H9 (cell line): ENCODE data around the gene CYP2R1. TPM values are rescaled to one million over a fixed set of nuclear protein-coding genes. Genes with fewer than 3 reads are reported as not detected.

ENCODE experiments used
- DNase-seq: peaks from one replicate; pipeline ENCODE4 v3.0.0-alpha.2; 2017
- H2AFZ ChIP-seq: one replicate; pipeline ENCODE4 v1.6.1; 2013; ENCODE audit warnings: mild to moderate bottlenecking, low read length, control low read depth, moderate library complexity
- H2AK5ac ChIP-seq: 2 replicates; pipeline ENCODE4 v1.6.1; 2013; ENCODE audit warnings: low read length, control low read depth, mixed read lengths; ENCODE audit not compliant: insufficient read length
- H2BK120ac ChIP-seq: one replicate; pipeline ENCODE4 v1.6.1; 2013; ENCODE audit warnings: low read depth, mild to moderate bottlenecking, low read length, control low read depth, inconsistent platforms; ENCODE audit not compliant: poor library complexity, severe bottlenecking
- H2BK12ac ChIP-seq: 2 replicates; pipeline ENCODE4 v1.6.1; 2013; ENCODE audit warnings: low read length, control low read depth, mixed read lengths, low read depth; ENCODE audit not compliant: insufficient read length
- H2BK15ac ChIP-seq: 2 replicates; pipeline ENCODE4 v1.6.1; 2013; ENCODE audit warnings: low read depth, low read length, control low read depth
- H2BK20ac ChIP-seq: one replicate; pipeline ENCODE4 v1.6.1; 2013; ENCODE audit warnings: low read depth, mild to moderate bottlenecking, low read length, control low read depth, inconsistent platforms; ENCODE audit not compliant: poor library complexity, severe bottlenecking
- H2BK5ac ChIP-seq: 2 replicates; pipeline ENCODE4 v1.6.1; 2013; ENCODE audit warnings: low read length, control low read depth, mixed read lengths; ENCODE audit not compliant: insufficient read length
- H3K14ac ChIP-seq: 2 replicates; pipeline ENCODE4 v1.6.1; 2013; ENCODE audit warnings: low read length, control low read depth; ENCODE audit not compliant: insufficient read depth
- H3K18ac ChIP-seq: 2 replicates; pipeline ENCODE4 v1.6.1; 2013; ENCODE audit warnings: low read depth, mild to moderate bottlenecking, mixed read lengths, low read length, control low read depth; ENCODE audit not compliant: insufficient read length
- H3K23ac ChIP-seq: 2 replicates; pipeline ENCODE4 v1.6.1; 2013; ENCODE audit warnings: low read length, control low read depth, mixed read lengths, low read depth; ENCODE audit not compliant: insufficient read length
- H3K23me2 ChIP-seq: 2 replicates; pipeline ENCODE4 v1.6.1; 2013; ENCODE audit warnings: low read depth, mild to moderate bottlenecking, mixed read lengths, low read length, control low read depth; ENCODE audit not compliant: insufficient read length, poor library complexity, severe bottlenecking
- H3K27ac ChIP-seq: 2 replicates; pipeline ENCODE4 v1.5.1; 2013; ENCODE audit warnings: low read length, control low read depth, mixed read lengths, low read depth; ENCODE audit not compliant: insufficient read length
- H3K27me3 ChIP-seq: 2 replicates; pipeline ENCODE4 v1.6.1; 2013; ENCODE audit warnings: low read length, control low read depth, inconsistent platforms; ENCODE audit not compliant: insufficient read depth
- H3K4ac ChIP-seq: 2 replicates; pipeline ENCODE4 v1.6.1; 2013; ENCODE audit warnings: low read depth, mild to moderate bottlenecking, control low read depth, inconsistent platforms, low read length, moderate library complexity
- H3K4me1 ChIP-seq: 2 replicates; pipeline ENCODE4 v1.6.1; 2013; ENCODE audit warnings: low read length, control low read depth, inconsistent platforms; ENCODE audit not compliant: insufficient read depth
- H3K4me2 ChIP-seq: 2 replicates; pipeline ENCODE4 v1.6.1; 2013; ENCODE audit warnings: low read length, control low read depth, mixed read lengths; ENCODE audit not compliant: insufficient read length, insufficient read depth
- H3K56ac ChIP-seq: 2 replicates; pipeline ENCODE4 v1.6.1; 2013; ENCODE audit warnings: low read depth, mild to moderate bottlenecking, mixed read lengths, low read length, control low read depth; ENCODE audit not compliant: insufficient read length
- H3K79me1 ChIP-seq: 2 replicates; pipeline ENCODE4 v1.6.1; 2013; ENCODE audit warnings: low read depth, mild to moderate bottlenecking, moderate library complexity, low read length, control low read depth, inconsistent platforms; ENCODE audit not compliant: insufficient read depth, poor library complexity, severe bottlenecking
- H3K79me2 ChIP-seq: 2 replicates; pipeline ENCODE4 v1.6.1; 2013; ENCODE audit warnings: low read length, control low read depth, inconsistent platforms; ENCODE audit not compliant: insufficient read depth
- H3K9ac ChIP-seq: 2 replicates; pipeline ENCODE4 v1.6.1; 2013; ENCODE audit warnings: low read length, control low read depth, mixed read lengths; ENCODE audit not compliant: insufficient read length; ENCODE audit errors: extremely low read depth
- H3K9me3 ChIP-seq: one replicate; pipeline ENCODE4 v1.6.1; 2013; ENCODE audit warnings: low read depth, low read length, inconsistent platforms; ENCODE audit not compliant: control insufficient read depth
- H3T11ph ChIP-seq: one replicate; pipeline ENCODE4 v1.6.1; 2013; ENCODE audit warnings: mild to moderate bottlenecking, low read length, control low read depth, inconsistent platforms
- H4K20me1 ChIP-seq: one replicate; pipeline ENCODE4 v1.6.1; 2013; ENCODE audit not compliant: control insufficient read depth, insufficient read length, insufficient read depth
- H4K5ac ChIP-seq: 2 replicates; pipeline ENCODE4 v1.6.1; 2013; ENCODE audit warnings: low read depth, mild to moderate bottlenecking, mixed read lengths, low read length, control low read depth; ENCODE audit not compliant: insufficient read length
- H4K8ac ChIP-seq: replicated peaks from 2 replicates; pipeline ENCODE4 v1.6.1; 2013; ENCODE audit warnings: low read length, control low read depth, mixed read lengths, low read depth; ENCODE audit not compliant: insufficient read length
- H4K91ac ChIP-seq: 2 replicates; pipeline ENCODE4 v1.6.1; 2013; ENCODE audit warnings: low read depth, mild to moderate bottlenecking, moderate library complexity, mixed read lengths, low read length, control low read depth; ENCODE audit not compliant: insufficient read length
- H3K27ac Mint-ChIP-seq, 3 experiments: 2 replicates in 2 of 3; 3 replicates in 1 of 3; pipeline ENCODE4 v1.8.0; 2020 to 2021; ENCODE audit warnings: mixed read lengths in 3 of 3, mild to moderate bottlenecking in 1 of 3, moderate library complexity in 1 of 3
- H3K27me3 Mint-ChIP-seq: 2 replicates; pipeline ENCODE4 v1.8.0; 2021; ENCODE audit warnings: low read depth, mild to moderate bottlenecking, moderate library complexity, mixed read lengths
- H3K36me3 Mint-ChIP-seq, 3 experiments: 2 replicates in 2 of 3; 3 replicates in 1 of 3; pipeline ENCODE4 v1.8.0; 2020 to 2021; ENCODE audit warnings: low read depth in 3 of 3, mixed read lengths in 3 of 3; ENCODE audit not compliant: insufficient read depth in 1 of 3
- H3K4me1 Mint-ChIP-seq, 2 experiments: 2 replicates each; pipeline ENCODE4 v1.8.0; 2020; ENCODE audit warnings: mixed read lengths in 2 of 2
- H3K4me3 Mint-ChIP-seq, 2 experiments: 2 replicates in 1 of 2; 3 replicates in 1 of 2; pipeline ENCODE4 v1.8.0; 2020 to 2021; ENCODE audit warnings: mild to moderate bottlenecking in 2 of 2, mixed read lengths in 2 of 2, moderate library complexity in 1 of 2
- H3K9me3 Mint-ChIP-seq, 2 experiments: 2 replicates in 1 of 2; 3 replicates in 1 of 2; pipeline ENCODE4 v1.8.0; 2020; ENCODE audit warnings: mild to moderate bottlenecking in 2 of 2, mixed read lengths in 2 of 2, moderate library complexity in 1 of 2
- WGBS: extraction: QIAGEN DNeasy Blood & Tissue Kit; methylation state at CpG from one replicate; pipeline ENCODE4 v1.1.7; 2013; ENCODE audit warnings: missing lambda C conversion rate, low lambda C conversion rate, mixed read lengths; ENCODE audit not compliant: insufficient read length; ENCODE audit errors: extremely low coverage; 5-methylcytosine and 5-hydroxymethylcytosine counted together
- total RNA-seq: library from RNA; stranded (reverse); gene quantifications from 2 replicates; pipeline ENCODE4 v1.2.1, GENCODE V29; 2021
- TF ChIP-seq, protein P1 (sequence below): fragments of 200-600 bp; sonication (generic); conservative IDR thresholded peaks from 3 replicates; pipeline ENCODE4 v1.8.0; 2021; ENCODE audit warnings: antibody characterized with exemption, mild to moderate bottlenecking

Gene CYP2R1
- total RNA-seq, 1 experiment from 2014 or later, result 10.3 TPM

- Mint-ChIP-seq H3K4me1 (peaks cover 8 to 17% of the 10 kb centered on the region in 2 experiments), H3K9me3 (no peaks in the 10 kb centered on the region)
Observed at GRCh38 chr11:14908214-14908880, 16.3 kb upstream of the CYP2R1 start.

More at GRCh38 chr11:14908214-14908880, 16.3 kb upstream of the CYP2R1 start:
- Histone ChIP-seq H3K18ac (no peak overlapping the region), H2BK5ac (no peak overlapping the region), H2BK120ac (no peak overlapping the region), H2BK20ac (no peak overlapping the region), H4K8ac (no peak overlapping the region), H2AFZ (no peak overlapping the region), H3K14ac (no peak overlapping the region), H4K91ac (no peak overlapping the region), H4K20me1 (no peaks in the 10 kb centered on the region), H2AK5ac (no peak overlapping the region), H2BK15ac (no peak overlapping the region), H3K23me2 (peaks cover 3% of the 10 kb centered on the region), H3K4ac (no peak overlapping the region), H3K56ac (no peak overlapping the region), H3K79me1 (no peaks in the 10 kb centered on the region), H3K27me3 (no peaks in the 10 kb centered on the region; the same call in 1 of the 2 replicates), H3K9me3 (no peaks in the 10 kb centered on the region), H3K27ac (no peak overlapping the region), H3K4me1 (no peaks in the 10 kb centered on the region), H3K23ac (no peak overlapping the region), H3T11ph (no peak overlapping the region), H3K9ac (no peak overlapping the region), H2BK12ac (no peak overlapping the region), H4K5ac (no peak overlapping the region), H3K4me2 (no peak overlapping the region), H3K79me2 (no peaks in the 10 kb centered on the region)
- TF ChIP-seq, protein P1, sequence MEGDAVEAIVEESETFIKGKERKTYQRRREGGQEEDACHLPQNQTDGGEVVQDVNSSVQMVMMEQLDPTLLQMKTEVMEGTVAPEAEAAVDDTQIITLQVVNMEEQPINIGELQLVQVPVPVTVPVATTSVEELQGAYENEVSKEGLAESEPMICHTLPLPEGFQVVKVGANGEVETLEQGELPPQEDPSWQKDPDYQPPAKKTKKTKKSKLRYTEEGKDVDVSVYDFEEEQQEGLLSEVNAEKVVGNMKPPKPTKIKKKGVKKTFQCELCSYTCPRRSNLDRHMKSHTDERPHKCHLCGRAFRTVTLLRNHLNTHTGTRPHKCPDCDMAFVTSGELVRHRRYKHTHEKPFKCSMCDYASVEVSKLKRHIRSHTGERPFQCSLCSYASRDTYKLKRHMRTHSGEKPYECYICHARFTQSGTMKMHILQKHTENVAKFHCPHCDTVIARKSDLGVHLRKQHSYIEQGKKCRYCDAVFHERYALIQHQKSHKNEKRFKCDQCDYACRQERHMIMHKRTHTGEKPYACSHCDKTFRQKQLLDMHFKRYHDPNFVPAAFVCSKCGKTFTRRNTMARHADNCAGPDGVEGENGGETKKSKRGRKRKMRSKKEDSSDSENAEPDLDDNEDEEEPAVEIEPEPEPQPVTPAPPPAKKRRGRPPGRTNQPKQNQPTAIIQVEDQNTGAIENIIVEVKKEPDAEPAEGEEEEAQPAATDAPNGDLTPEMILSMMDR, result peak; percentile 78
- H3K27me3 Mint-ChIP-seq, result peaks cover 3% of the 10 kb centered on the region; the same call in 1 of the 2 replicates
- no CpG with 5 or more reads among the region's 6 CpGs for WGBS
- DNase-seq, result peak; percentile 39
- H3K36me3 Mint-ChIP-seq, result no peaks in the 10 kb centered on the region; a peak in 1 of 7 replicates
- no peak overlapping the region; a peak in 1 of 7 replicates for H3K27ac Mint-ChIP-seq
- no peak overlapping the region for H3K4me3 Mint-ChIP-seq
